Thyroid gland (tissue), 4 donors: ENCODE data around the gene RFLNA.

Experiments used
- POLR2A ChIP-seq, 2 donors: fragments of 450-650 bp; IDR thresholded peaks; one replicate each; pipeline ENCODE4 v1.6.1; 2017; ENCODE audit warnings: antibody characterized with exemption in 2 of 2, mild to moderate bottlenecking in 2 of 2, moderate library complexity in 1 of 2
- TF ChIP-seq, protein P1 (sequence below), 6 experiments: fragments of 200-600 bp in 3 of 6; fragments of 450-650 bp in 3 of 6; sonication (generic) in 3 of 6; IDR thresholded peaks; one replicate each; pipeline ENCODE4 v1.5.1; 2016 to 2019; ENCODE audit warnings: antibody characterized with exemption in 6 of 6, mild to moderate bottlenecking in 2 of 6, inconsistent platforms in 1 of 6, moderate library complexity in 1 of 6

DNA sequence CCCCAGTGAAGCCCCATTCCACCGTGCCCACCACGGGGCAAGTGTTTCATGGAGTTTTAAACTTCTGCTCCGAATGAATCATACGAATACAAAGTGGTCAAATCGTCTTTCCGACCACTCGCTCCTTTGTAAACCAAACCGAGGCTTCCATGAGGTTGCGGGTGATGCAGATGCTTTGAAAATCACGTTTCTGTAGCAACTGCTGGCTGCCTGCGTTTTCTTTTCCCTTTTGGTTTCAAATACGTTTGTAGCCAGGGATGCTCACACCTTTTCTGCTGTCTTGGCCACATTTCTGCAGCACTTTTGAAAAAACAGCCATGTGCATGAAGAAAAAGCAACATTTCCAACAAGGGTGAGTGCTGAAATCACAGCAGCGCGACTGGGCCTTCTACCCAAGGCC, 33.7 kb downstream of the RFLNA start:
- TF ChIP-seq, protein P1, sequence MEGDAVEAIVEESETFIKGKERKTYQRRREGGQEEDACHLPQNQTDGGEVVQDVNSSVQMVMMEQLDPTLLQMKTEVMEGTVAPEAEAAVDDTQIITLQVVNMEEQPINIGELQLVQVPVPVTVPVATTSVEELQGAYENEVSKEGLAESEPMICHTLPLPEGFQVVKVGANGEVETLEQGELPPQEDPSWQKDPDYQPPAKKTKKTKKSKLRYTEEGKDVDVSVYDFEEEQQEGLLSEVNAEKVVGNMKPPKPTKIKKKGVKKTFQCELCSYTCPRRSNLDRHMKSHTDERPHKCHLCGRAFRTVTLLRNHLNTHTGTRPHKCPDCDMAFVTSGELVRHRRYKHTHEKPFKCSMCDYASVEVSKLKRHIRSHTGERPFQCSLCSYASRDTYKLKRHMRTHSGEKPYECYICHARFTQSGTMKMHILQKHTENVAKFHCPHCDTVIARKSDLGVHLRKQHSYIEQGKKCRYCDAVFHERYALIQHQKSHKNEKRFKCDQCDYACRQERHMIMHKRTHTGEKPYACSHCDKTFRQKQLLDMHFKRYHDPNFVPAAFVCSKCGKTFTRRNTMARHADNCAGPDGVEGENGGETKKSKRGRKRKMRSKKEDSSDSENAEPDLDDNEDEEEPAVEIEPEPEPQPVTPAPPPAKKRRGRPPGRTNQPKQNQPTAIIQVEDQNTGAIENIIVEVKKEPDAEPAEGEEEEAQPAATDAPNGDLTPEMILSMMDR (IDR thresholded peaks at IDR 0.05): no peak
- no peak for TF ChIP-seq POLR2A (IDR thresholded peaks at IDR 0.05)
